Measurements from ENCODE around the gene CBLIF. TPM values are rescaled to one million over a fixed set of nuclear protein-coding genes. Genes with fewer than 3 reads are reported as not detected.

CBLIF gene
- total and polyA plus RNA-seq, 3 donors from 2014 or later, result 0.37 to 0.54 TPM; not detected in 1

DNA sequence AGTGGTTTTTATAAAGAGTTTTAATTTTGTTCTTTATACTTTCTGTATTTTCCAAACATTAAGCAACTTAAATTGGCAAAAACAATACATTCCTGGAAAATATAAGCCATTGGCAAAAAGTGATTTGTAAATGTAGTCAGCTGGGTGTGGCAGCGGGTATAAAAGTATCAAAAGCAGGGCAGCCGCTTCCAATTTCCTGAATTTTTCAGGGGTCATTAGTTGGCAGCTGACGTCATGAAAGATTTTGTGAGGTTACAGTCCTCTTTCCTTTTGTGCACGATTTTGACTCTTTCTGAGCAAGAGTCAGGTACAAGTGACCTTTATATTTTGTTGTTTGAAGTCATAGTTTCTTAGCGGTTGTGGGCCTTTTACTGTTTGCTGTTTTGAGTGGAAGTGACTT, 33.3 kb upstream of the CBLIF start, which contains the start of gene OOSP3:
Gene OOSP3, plus strand, starts transcription at position 208 of the 400 bp plus-strand sequence. Its CDS starts 27 bp downstream, at position 235.
- H3K27ac ChIP-seq, result no peak within 1 kb of the TSS
- intact Hi-C loops (cut with DNase I; ENCODE audit: low total_unique reads), result no loop called here
- no peaks in the 10 kb centered on the region for H3K27me3 ChIP-seq
- no peaks in the 10 kb centered on the region for H3K4me1 ChIP-seq
- H3K36me3 ChIP-seq (ENCODE audit: low read depth, missing control alignments), result no peaks in the 10 kb centered on the region
- DNase-seq, result no peak
- H3K4me3 ChIP-seq, result no peak within 1 kb of the TSS
- no peaks in the 10 kb centered on the region for H3K9me3 ChIP-seq
- no peak for TF ChIP-seq POLR2A (IDR thresholded peaks at IDR 0.05)
- TF ChIP-seq, protein P1, sequence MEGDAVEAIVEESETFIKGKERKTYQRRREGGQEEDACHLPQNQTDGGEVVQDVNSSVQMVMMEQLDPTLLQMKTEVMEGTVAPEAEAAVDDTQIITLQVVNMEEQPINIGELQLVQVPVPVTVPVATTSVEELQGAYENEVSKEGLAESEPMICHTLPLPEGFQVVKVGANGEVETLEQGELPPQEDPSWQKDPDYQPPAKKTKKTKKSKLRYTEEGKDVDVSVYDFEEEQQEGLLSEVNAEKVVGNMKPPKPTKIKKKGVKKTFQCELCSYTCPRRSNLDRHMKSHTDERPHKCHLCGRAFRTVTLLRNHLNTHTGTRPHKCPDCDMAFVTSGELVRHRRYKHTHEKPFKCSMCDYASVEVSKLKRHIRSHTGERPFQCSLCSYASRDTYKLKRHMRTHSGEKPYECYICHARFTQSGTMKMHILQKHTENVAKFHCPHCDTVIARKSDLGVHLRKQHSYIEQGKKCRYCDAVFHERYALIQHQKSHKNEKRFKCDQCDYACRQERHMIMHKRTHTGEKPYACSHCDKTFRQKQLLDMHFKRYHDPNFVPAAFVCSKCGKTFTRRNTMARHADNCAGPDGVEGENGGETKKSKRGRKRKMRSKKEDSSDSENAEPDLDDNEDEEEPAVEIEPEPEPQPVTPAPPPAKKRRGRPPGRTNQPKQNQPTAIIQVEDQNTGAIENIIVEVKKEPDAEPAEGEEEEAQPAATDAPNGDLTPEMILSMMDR (IDR thresholded peaks at IDR 0.05), result no peak
- WGBS, 2 donors, result 85 to 86% methylated on average over 5 of the region's 5 CpGs

GRCh38 chr11:59877784-59878183, 32.5 kb upstream of the CBLIF start:
- TF ChIP-seq, protein P1 (IDR thresholded peaks at IDR 0.05), result no peak
- TF ChIP-seq POLR2A (IDR thresholded peaks at IDR 0.05), result no peak
- Histone ChIP-seq H3K9me3 (no peaks in the 10 kb centered on the region), H3K4me3 (no peak overlapping the region), H3K27me3 (no peaks in the 10 kb centered on the region), H3K36me3 (ENCODE audit: low read depth, missing control alignments) (no peaks in the 10 kb centered on the region), H3K27ac (no peak overlapping the region), H3K4me1 (no peaks in the 10 kb centered on the region)
- intact Hi-C loops (cut with DNase I; ENCODE audit: low total_unique reads), result no loop called here
- DNase-seq, result no peak

DNA sequence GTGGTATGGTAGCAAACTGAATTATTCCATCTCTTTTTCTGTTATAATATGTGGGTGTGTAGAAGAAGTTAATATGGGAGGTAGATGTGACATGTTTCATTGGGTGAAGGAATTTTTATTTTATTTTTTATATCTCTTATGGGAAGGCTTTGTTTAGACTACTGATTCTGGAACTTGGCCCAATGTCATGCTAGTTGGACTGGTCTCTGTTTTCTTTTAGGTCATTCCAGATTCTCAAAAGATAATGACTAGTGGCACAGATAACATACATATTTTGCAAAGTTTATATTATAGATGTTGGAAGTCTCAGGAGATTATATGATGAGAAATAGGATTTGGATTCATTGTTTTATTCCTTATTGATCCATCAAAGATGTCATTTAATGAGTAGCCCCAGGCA, 32.0 kb upstream of the CBLIF start:
- TF ChIP-seq, protein P1 (IDR thresholded peaks at IDR 0.05), result no peak
- TF ChIP-seq POLR2A (IDR thresholded peaks at IDR 0.05), result no peak
- H3K9me3 ChIP-seq, result no peaks in the 10 kb centered on the region
- no peak overlapping the region for H3K27ac ChIP-seq
- intact Hi-C loops (cut with DNase I; ENCODE audit: low total_unique reads), result no loop called here
- H3K4me1 ChIP-seq, result no peaks in the 10 kb centered on the region
- no peak for DNase-seq
- H3K4me3 ChIP-seq, result no peak overlapping the region
- H3K27me3 ChIP-seq, result no peaks in the 10 kb centered on the region
- H3K36me3 ChIP-seq (ENCODE audit: low read depth, missing control alignments), result no peaks in the 10 kb centered on the region

- Histone ChIP-seq H3K9me3 (no peaks in the 10 kb centered on the region), H3K27ac (no peak overlapping the region), H3K27me3 (no peaks in the 10 kb centered on the region), H3K36me3 (ENCODE audit: low read depth, missing control alignments) (no peaks in the 10 kb centered on the region), H3K4me3 (no peak overlapping the region), H3K4me1 (no peaks in the 10 kb centered on the region)
- TF ChIP-seq, protein P1 (IDR thresholded peaks at IDR 0.05), result no peak
- no peak for TF ChIP-seq POLR2A (IDR thresholded peaks at IDR 0.05)
- 88 to 92% methylated on average over 9 of the region's 9 CpGs for WGBS, 2 donors
- no peak for DNase-seq
- intact Hi-C loops (cut with DNase I; ENCODE audit: low total_unique reads), result no loop called here
These were observed 30.7 kb upstream of the CBLIF start for GRCh38 chr11:59875856-59876519.

- no peak overlapping the region for H3K27ac ChIP-seq
- no peaks in the 10 kb centered on the region for H3K36me3 ChIP-seq (ENCODE audit: low read depth, missing control alignments)
- no peaks in the 10 kb centered on the region for H3K27me3 ChIP-seq
- TF ChIP-seq, protein P1 (IDR thresholded peaks at IDR 0.05), result no peak
- no peak for TF ChIP-seq POLR2A (IDR thresholded peaks at IDR 0.05)
- H3K4me3 ChIP-seq, result no peak overlapping the region
- no peak for DNase-seq
- H3K9me3 ChIP-seq, result no peaks in the 10 kb centered on the region
- intact Hi-C loops (cut with DNase I; ENCODE audit: low total_unique reads), result no loop called here
- H3K4me1 ChIP-seq, result no peaks in the 10 kb centered on the region
These were observed 26.8 kb upstream of the CBLIF start for GRCh38 chr11:59872076-59872475.

Data from testis (tissue), 3 donors.